HEK293 (cell line): ENCODE results near the gene AP5Z1.

Source experiments
- CTCF ChIP-seq: fragments of 450-650 bp; formaldehyde crosslinking; IDR thresholded peaks from 2 replicates; pipeline ENCODE4 v1.5.1; 2016; ENCODE audit warnings: missing biosample characterization, missing genetic modification characterization
- GLI4 ChIP-seq: fragments of 450-650 bp; formaldehyde crosslinking; IDR thresholded peaks from 2 replicates; pipeline ENCODE4 v1.5.1; 2016; ENCODE audit warnings: missing biosample characterization, missing genetic modification characterization
- KLF10 ChIP-seq: fragments of 450-650 bp; IDR thresholded peaks from 2 replicates; pipeline ENCODE4 v1.5.1; 2018; ENCODE audit warnings: missing biosample characterization, mild to moderate bottlenecking, missing genetic modification characterization
- ZNF302 ChIP-seq: fragments of 450-650 bp; formaldehyde crosslinking; IDR thresholded peaks from 2 replicates; pipeline ENCODE4 v1.5.1; 2016; ENCODE audit warnings: missing biosample characterization, missing genetic modification characterization, low read depth
- ZNF324 ChIP-seq: fragments of 450-650 bp; formaldehyde crosslinking; IDR thresholded peaks from 2 replicates; pipeline ENCODE4 v1.5.1; 2016; ENCODE audit warnings: missing biosample characterization, missing genetic modification characterization
- ZNF510 ChIP-seq: fragments of 450-650 bp; formaldehyde crosslinking; IDR thresholded peaks from 2 replicates; pipeline ENCODE4 v1.5.1; 2018; ENCODE audit warnings: mild to moderate bottlenecking, missing genetic modification characterization, missing biosample characterization; ENCODE audit not compliant: insufficient replicate concordance

- no peak for TF ChIP-seq ZNF510
- no peak for TF ChIP-seq GLI4 (tag by site-specific recombination)
- TF ChIP-seq ZNF302 (tag by site-specific recombination) = no peak
- no peak for TF ChIP-seq ZNF324 (tag by site-specific recombination)
- no peak for TF ChIP-seq CTCF (tag by site-specific recombination)
- TF ChIP-seq KLF10 = no peak
Observed at GRCh38 chr7:4759211-4759610, 16.2 kb upstream of the AP5Z1 start.
